Measurements from ENCODE around the gene NTHL1. TPM values are rescaled to one million over a fixed set of nuclear protein-coding genes. Genes with fewer than 3 reads are reported as not detected.
A peak's percentile ranks its signal among the peaks of the same experiment; 100 is the strongest.

Gene NTHL1
- total and polyA plus RNA-seq, 5 experiments from 2014 or later = 9.1 to 20.0 (median 13.1) TPM

DNA sequence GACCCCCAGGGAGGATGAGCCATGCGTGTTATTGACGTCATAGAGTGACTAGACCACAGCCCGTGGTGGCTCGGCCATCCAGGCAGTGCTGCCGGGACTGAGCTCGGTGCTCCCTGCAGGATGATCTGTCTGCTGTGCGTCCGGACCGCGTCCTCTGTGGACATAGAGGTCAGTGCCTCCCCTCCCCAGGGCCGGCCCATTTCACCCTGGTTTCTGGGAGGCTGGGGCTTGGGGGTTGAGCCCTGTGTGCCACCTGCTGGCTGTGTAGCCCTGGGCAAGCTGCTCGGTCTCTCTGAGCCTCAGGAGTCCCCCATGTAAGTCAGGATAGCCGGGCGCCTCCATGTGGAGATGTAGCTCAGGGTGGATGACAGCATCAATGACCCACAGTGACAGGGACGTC, 8.4 kb upstream of the NTHL1 start:
- no peaks in the 10 kb centered on the region for H3K27me3 Mint-ChIP-seq
- no peak overlapping the region for H3K4me3 Mint-ChIP-seq
- no peak overlapping the region for H3K27ac Mint-ChIP-seq
- DNase-seq (no peak), ATAC-seq (no peak)
- H3K9me3 Mint-ChIP-seq = no peaks in the 10 kb centered on the region
- H3K4me1 Mint-ChIP-seq = peaks cover 0 to 7% (median 6%) of the 10 kb centered on the region in 4 donors
- POLR2A ChIA-PET = interaction anchor here (1.5 kb wide), 1 partner anchor 8 kb away, joined by 4 read pairs; the partner anchor contains the start of genes NTHL1 and TSC2
- H3K36me3 Mint-ChIP-seq = peaks cover 0 to 42% (median 2%) of the 10 kb centered on the region in 3 donors

DNA sequence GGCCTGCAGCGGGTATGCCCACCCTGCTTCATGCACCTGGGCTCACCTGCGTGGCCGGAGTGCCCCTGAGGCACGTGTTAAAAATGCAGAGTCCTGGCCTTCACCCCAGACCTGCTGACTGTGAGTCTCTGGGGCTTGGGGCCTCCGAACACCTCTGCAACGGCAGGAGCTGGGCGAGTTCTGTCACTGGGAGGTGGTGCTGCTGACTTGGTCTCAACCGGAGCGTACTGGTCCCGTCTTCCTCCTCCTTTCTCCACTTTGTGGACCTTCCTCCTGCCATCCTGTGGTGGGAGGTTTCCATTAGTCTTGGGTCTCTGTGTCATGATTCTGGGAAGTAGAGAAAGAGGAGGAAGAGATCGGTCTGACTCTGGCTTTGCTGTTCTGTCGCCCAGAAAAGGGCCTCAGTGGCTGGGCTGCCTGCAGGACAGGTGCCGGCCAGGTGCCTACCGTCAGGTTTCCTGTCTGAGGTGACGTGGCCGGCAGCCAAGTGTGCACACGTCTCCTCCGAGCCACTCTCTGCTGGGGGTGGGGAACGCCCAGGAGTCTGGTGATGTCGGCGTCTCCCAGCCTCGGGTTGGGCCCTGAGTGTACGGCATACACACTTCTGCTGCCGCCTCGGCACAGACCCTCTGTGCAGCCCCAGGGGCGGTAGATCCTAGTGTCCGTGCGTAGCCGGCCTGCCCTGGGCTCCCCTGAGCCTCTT, 7.1 kb upstream of the NTHL1 start:
- Mint-ChIP-seq H3K4me3 (no peak overlapping the region), H3K4me1 (peaks cover 0 to 11% (median 6%) of the 10 kb centered on the region in 4 donors), H3K36me3 (peaks cover 0 to 44% (median 2%) of the 10 kb centered on the region in 3 donors), H3K27me3 (no peaks in the 10 kb centered on the region), H3K27ac (no peak overlapping the region), H3K9me3 (no peaks in the 10 kb centered on the region)
- DNase-seq = no peak
- POLR2A ChIA-PET = no interaction called here
- no peak for ATAC-seq

DNA sequence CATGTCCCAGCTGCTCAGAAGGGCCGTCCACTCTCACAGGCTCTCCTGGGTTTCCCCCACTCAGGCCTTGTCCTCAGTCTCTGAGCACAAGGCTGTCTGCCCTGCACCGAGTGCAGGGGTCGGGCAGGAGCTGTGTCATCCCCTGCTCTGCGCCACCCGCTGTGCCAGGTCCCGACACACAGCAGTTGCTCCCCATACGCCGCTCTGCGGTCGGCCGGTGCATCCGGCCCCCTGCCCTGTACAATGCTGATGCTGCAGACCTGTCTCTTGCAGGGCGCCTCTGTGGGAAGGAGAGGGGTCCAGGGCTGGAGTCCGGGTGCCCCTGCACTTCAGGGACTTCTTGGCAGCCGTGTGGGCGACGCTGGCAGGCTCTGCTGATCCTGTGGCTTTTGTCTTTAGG, 6.3 kb upstream of the NTHL1 start:
- Mint-ChIP-seq H3K27me3 (no peaks in the 10 kb centered on the region), H3K4me1 (peaks cover 5 to 15% (median 6%) of the 10 kb centered on the region in 4 donors), H3K27ac (no peak overlapping the region), H3K9me3 (no peaks in the 10 kb centered on the region), H3K36me3 (peaks cover 0 to 44% (median 2%) of the 10 kb centered on the region in 3 donors), H3K4me3 (no peak overlapping the region)
- POLR2A ChIA-PET = no interaction called here
- DNase-seq (no peak), ATAC-seq (no peak)

DNA sequence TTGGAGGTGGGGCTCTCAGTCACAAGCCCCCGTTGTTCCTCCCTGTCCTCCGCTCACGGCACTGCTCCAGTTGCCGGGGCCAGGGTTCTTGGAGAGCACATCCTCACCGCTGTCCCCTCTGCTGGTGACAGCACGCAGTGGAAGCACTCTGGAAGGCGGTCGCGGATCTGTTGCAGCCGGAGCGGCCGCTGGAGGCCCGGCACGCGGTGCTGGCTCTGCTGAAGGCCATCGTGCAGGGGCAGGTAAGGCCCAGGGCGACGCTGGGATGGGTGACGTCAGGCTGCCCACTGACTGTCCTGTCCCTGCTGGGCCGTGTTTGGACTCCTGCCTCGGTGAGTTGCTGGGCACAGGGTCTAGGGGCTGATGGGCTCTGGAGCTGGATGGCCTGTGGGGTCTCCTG, 5.6 kb upstream of the NTHL1 start:
- peaks cover 0 to 39% (median 2%) of the 10 kb centered on the region in 3 donors for H3K36me3 Mint-ChIP-seq
- peaks cover 7 to 22% (median 10%) of the 10 kb centered on the region in 4 donors for H3K4me1 Mint-ChIP-seq

DNA sequence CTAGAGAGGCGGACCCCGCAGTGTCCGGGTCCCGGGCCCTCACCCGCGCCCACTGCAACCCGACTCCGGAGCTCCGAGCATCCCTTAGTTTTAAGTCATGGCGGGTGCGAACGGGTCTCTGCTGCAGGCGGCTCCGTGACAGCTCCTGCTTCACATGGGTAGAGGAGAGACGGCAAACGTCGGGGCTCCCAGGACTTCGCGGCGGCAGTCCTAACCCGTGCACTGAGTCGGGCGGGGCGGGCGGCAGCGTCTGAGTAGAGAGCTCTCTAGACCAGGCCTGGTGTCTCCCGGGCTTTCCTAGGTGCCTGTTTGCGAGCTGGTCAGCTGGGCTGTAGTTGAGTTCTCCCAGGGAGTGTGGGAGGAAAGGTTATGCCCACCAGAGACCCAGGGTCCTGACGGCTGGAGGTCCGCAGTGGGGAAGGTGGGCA, 496 bp upstream of the NTHL1 start:
- ATAC-seq (peak in 1 of 2 donors; percentile 39), DNase-seq (no peak)
- Mint-ChIP-seq H3K4me1 (peaks cover 9 to 31% (median 21%) of the 10 kb centered on the region in 4 donors), H3K4me3 (peak overlapping the region; percentile 85 to 96 (median 92)), H3K36me3 (peaks cover 0 to 16% (median 0%) of the 10 kb centered on the region in 3 donors), H3K9me3 (no peaks in the 10 kb centered on the region), H3K27me3 (no peaks in the 10 kb centered on the region), H3K27ac (peak overlapping the region in 7 of 10 donors; percentile 43 to 90 (median 76))
- POLR2A ChIA-PET = interaction anchor here (0.6 to 2.5 kb wide), 15 partner anchors 9 to 157 kb away, joined by 3 to 36 read pairs (median 4); partner anchors contain the start of genes MLST8, PKD1, RPS2 and TBL3

More for the DNA sequence above, 5.6 kb upstream of the NTHL1 start:
- Mint-ChIP-seq H3K27me3 (no peaks in the 10 kb centered on the region), H3K4me3 (no peak overlapping the region), H3K9me3 (no peaks in the 10 kb centered on the region), H3K27ac (no peak overlapping the region)
- DNase-seq = no peak
- POLR2A ChIA-PET = no interaction called here
- no peak for ATAC-seq

DNA sequence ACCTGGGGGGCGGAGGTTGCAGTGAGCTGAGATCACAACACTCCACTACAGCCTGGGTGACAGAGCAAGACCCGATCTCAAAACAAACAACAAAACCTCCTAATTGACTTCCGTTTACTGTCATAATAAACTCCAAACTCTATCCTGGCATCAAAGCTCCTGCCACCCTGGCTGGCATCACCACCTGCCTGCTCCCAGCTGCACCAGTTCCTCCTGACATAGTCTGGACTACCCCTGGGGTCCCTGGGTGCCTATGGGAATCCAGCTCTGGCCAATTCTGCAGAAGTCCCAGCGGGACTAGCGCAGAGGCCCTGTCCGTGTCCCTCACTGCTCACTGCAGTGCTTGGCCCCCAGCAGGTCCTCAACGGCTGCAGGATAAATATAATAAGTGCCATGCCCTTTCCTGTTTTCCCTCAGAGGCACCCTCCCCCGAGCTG, 723 bp downstream of the NTHL1 start:
- Mint-ChIP-seq H3K4me3 (peak overlapping the region; percentile 85 to 95 (median 93)), H3K27me3 (no peaks in the 10 kb centered on the region), H3K36me3 (peaks cover 0 to 16% (median 0%) of the 10 kb centered on the region in 3 donors), H3K27ac (peak overlapping the region in 9 of 10 donors; percentile 29 to 91 (median 74)), H3K4me1 (peaks cover 9 to 29% (median 21%) of the 10 kb centered on the region in 4 donors), H3K9me3 (no peaks in the 10 kb centered on the region)
- DNase-seq (no peak), ATAC-seq (no peak)
- POLR2A ChIA-PET = interaction anchor here (0.6 to 2.5 kb wide), 7 partner anchors 16 to 108 kb away, joined by 3 to 36 read pairs (median 7); partner anchors contain the start of genes RPS2, TBL3, TRAF7 and ZNF598

DNA sequence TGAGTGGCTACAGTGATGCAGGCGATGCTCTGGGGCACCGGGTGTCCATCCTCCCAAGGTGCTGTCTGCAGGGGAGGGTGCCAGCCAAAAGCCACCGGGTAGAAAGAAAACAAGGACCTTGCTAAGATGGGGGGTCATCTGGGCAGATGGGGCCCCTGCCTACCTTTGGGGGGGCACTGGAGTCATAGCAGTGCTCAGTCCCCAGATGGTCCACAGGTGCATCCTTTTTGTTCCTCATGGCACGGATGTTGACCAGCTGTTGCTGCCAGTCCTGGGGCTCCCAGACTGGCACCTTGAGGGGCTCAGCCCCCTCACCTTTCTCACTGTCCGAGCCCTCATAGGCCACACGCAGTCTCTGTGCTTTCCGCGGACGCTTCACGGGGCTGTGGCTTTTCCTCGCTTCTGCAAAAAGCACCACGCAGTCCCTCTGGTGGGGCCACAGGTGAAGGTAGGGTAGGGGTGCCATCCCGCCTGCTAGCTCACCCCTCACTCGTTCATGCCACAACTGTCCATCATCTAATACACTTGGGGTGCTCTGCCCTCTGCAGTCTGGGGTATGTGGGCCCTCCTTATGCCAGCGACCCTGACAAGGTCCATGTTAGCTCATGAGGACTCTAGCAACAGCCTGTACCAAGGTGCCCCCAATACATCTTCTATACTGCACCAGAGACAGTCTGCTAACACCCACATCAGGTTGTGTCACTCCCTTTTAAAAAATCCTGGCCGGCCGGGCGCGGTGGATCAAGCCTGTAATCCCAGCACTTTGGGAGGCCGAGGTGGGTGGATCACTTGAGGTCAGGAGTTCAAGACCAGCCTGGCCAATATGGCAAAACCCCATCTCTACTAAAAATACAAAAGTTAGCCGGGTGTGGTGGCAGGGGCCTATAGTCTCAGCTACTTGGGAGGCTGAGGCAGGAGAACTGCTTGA, 1.4 kb downstream of the NTHL1 start:
- H3K9me3 Mint-ChIP-seq = no peaks in the 10 kb centered on the region
- no peak for DNase-seq
- H3K27me3 Mint-ChIP-seq = no peaks in the 10 kb centered on the region
- peaks cover 0 to 9% (median 0%) of the 10 kb centered on the region in 3 donors for H3K36me3 Mint-ChIP-seq
- H3K4me1 Mint-ChIP-seq = peaks cover 9 to 28% (median 21%) of the 10 kb centered on the region in 4 donors
- peak overlapping the region; percentile 85 to 95 (median 93) for H3K4me3 Mint-ChIP-seq
- no peak for ATAC-seq
- peak overlapping the region in 1 of 10 donors; percentile 74 for H3K27ac Mint-ChIP-seq
- POLR2A ChIA-PET = interaction anchor here (0.6 to 2.5 kb wide), 8 partner anchors 15 to 108 kb away, joined by 3 to 36 read pairs (median 6); partner anchors contain the start of genes RPS2, TBL3, TRAF7 and ZNF598

DNA sequence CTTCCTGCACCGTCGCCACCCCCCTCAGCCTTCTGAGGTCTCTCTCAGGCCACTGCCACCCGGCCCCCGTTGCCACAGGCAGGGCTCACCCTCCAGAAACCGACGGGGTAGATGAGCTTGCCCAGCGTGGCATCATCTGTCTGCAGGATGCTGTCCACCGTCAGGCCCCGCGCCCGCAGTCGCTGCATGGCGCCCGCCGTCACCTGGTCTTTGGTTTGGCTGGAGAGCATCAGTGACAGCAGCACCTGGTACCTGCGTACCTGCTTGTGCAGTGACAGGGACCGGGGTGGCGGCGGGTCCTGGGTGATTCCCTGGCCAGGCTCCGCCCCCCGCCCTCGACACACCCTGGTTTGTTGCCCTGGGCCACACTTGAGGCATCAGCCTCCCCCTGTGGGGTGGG, 3.1 kb downstream of the NTHL1 start:
- no peak overlapping the region for H3K4me3 Mint-ChIP-seq
- peak overlapping the region in 1 of 10 donors; percentile 27 for H3K27ac Mint-ChIP-seq
- no peak for ATAC-seq
- DNase-seq = no peak
- peaks cover 8 to 23% (median 21%) of the 10 kb centered on the region in 4 donors for H3K4me1 Mint-ChIP-seq
- H3K27me3 Mint-ChIP-seq = no peaks in the 10 kb centered on the region
- POLR2A ChIA-PET = interaction anchor here (0.6 to 0.7 kb wide), 2 partner anchors 9 to 661 kb away, joined by 3 to 5 read pairs; no protein-coding TSS in a partner anchor
- no peaks in the 10 kb centered on the region for H3K36me3 Mint-ChIP-seq
- no peaks in the 10 kb centered on the region for H3K9me3 Mint-ChIP-seq

DNA sequence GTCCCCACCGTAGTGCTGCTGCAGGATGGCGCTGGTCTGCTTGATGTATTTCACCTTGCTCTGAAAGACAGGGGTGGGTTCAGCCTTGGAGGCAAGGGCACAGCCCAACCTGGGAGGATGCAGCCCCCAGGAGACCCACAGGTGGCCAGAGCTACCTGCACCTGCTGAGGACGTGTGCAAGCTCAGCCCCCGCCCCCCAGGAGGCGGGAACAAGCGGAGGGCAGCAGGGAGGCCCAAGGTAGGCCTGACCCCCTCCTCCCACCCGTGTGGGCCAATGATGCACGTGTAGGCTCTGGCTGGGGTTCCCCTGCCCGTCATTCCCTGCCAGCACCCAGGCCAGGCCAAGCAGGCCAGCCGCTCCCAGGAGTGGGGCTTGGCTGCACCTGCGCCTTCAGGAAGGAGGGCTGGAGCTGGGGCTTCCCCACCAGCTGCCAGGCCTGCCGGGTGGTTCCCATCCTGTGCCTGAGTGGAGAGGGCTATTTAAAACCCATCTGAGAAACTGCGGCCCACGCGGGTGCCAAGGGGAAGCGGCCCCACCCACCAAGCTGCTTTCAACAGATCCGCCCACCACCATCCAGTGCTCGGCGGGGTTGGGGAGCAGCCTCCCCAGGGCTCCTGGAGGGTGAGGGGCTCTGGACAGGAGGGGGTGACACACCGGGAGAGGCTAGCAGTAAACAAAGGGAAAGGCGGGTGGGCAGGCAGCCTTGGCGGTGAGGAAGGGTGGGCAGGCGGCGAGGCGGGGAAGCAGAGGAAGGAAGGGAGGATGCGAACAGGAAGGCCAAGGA, 3.8 kb downstream of the NTHL1 start:
- H3K36me3 Mint-ChIP-seq = no peaks in the 10 kb centered on the region
- H3K4me1 Mint-ChIP-seq = peaks cover 8 to 19% (median 17%) of the 10 kb centered on the region in 4 donors
- DNase-seq (no peak), ATAC-seq (no peak)
- no peaks in the 10 kb centered on the region for H3K27me3 Mint-ChIP-seq
- no peak overlapping the region for H3K27ac Mint-ChIP-seq
- H3K9me3 Mint-ChIP-seq = no peaks in the 10 kb centered on the region
- POLR2A ChIA-PET = interaction anchor here (0.6 to 0.9 kb wide), 3 partner anchors 8 to 111 kb away, joined by 3 read pairs; no protein-coding TSS in a partner anchor
- no peak overlapping the region for H3K4me3 Mint-ChIP-seq

DNA sequence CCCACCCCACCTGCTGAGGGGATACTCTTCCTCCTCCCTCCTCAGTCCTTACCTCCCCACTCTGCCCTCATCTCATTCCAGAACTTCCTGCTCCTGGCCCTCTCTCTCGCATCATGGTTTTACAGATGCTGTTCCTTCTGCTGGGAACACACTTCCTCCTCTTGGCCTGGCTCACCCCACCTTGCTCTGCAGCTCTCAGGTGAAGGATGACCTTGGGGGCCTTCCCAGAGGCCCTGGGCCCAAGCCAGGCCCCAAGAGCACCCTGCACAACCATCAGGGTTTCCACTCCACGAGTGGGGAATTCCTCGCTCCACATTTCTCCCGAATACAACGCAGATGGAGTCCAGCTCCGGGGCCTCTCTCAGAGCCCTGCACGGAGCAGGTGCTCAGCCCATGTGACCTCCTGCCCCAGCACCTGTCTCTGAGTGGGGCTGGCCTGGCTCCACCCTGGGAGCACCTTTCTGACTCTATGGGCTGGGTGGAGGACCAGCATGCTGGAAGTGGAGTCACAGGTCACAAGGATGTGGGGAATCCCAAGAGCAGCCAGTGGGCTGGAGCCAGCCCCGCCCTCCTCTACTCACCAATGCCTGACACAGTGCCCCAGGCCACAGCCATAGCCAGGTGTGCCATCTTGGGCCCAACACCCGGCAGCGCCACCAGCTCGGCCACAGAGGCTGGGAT, 4.5 kb downstream of the NTHL1 start:
- no peak for ATAC-seq
- no peaks in the 10 kb centered on the region for H3K9me3 Mint-ChIP-seq

More for the DNA sequence above, 4.5 kb downstream of the NTHL1 start:
- no peaks in the 10 kb centered on the region for H3K36me3 Mint-ChIP-seq
- no peak for DNase-seq
- H3K4me3 Mint-ChIP-seq = no peak overlapping the region
- H3K4me1 Mint-ChIP-seq = peaks cover 8 to 13% (median 10%) of the 10 kb centered on the region in 4 donors
- H3K27me3 Mint-ChIP-seq = no peaks in the 10 kb centered on the region
- POLR2A ChIA-PET = interaction anchor here (0.6 to 0.9 kb wide), 2 partner anchors 19 to 112 kb away, joined by 3 read pairs; no protein-coding TSS in a partner anchor
- H3K27ac Mint-ChIP-seq = peak overlapping the region in 1 of 10 donors; percentile 14
